ENCODE measurements around the gene ELOA2. TPM values are rescaled to one million over a fixed set of nuclear protein-coding genes. Genes with fewer than 3 reads are reported as not detected.
"Not testable (repeated sequence)": the region's sequence is repeated elsewhere in the genome, so short reads cannot be mapped to it uniquely, and the experiment has no call there.

ELOA2 gene
- total and polyA plus RNA-seq, 8 donors: 0.15 TPM; not detected in 7

GRCh38 chr18:47019870-47020269 is 15.6 kb downstream of the ELOA2 start:
- H3K27me3 ChIP-seq; H3K36me3 ChIP-seq; H3K4me1 ChIP-seq; DNase-seq; intact Hi-C loops (cut with DNase I; ENCODE audit: low total_unique reads); H3K4me3 ChIP-seq; H3K9me3 ChIP-seq; H3K27ac ChIP-seq: not testable (repeated sequence)
- no CpG with 5 or more reads among the region's 10 CpGs for WGBS, 5 donors

Other genes with a start within 250 kb of the ELOA2 start
- gene PIAS2, start 118.1 kb downstream of the ELOA2 start, total RNA-seq: 10 to 100 TPM; 18.2 to 83.4 (median 58.5) TPM
- gene PIAS2, start 118.1 kb downstream of the ELOA2 start, polyA plus RNA-seq: 1 to 10 TPM; 3.4 to 5.2 (median 4.6) TPM
- 10 to 100 TPM in 2 of 5 donors, 1 to 10 TPM in 1, under 1 TPM in 1, not detected in 1; 0.43 to 39.1 (median 7.9) TPM for gene KATNAL2, start 118.0 kb downstream of the ELOA2 start, total RNA-seq
- 1 to 10 TPM; 1.6 to 2.7 (median 2.5) TPM for gene KATNAL2, start 118.0 kb downstream of the ELOA2 start, polyA plus RNA-seq
- gene HDHD2, start 114.9 kb upstream of the ELOA2 start, total RNA-seq: 10 to 100 TPM; 14.5 to 93.7 (median 23.9) TPM
- 10 to 100 TPM; 16.2 to 26.4 (median 22.4) TPM for gene HDHD2, start 114.9 kb upstream of the ELOA2 start, polyA plus RNA-seq
- 10 to 100 TPM in 2 of 5 donors, 1 to 10 TPM in 1, under 1 TPM in 2; under 0.01 to 39.1 (median 8.3) TPM for gene IER3IP1, start 140.7 kb upstream of the ELOA2 start, total RNA-seq
- 10 to 100 TPM; 11.3 to 12.8 (median 12.7) TPM for gene IER3IP1, start 140.7 kb upstream of the ELOA2 start, polyA plus RNA-seq
- not detected for gene SKOR2, start 216.0 kb upstream of the ELOA2 start, total RNA-seq
- not detected for gene SKOR2, start 216.0 kb upstream of the ELOA2 start, polyA plus RNA-seq

All from stomach (tissue), 9 donors.